Neural cell (in vitro differentiated cells): ENCODE measurements around the gene C1QTNF1.

Source experiments
- CTCF ChIP-seq: fragments of 450-650 bp; IDR thresholded peaks from 2 replicates; pipeline ENCODE4 v1.5.1; 2014; ENCODE audit warnings: antibody characterized with exemption, mild to moderate bottlenecking, moderate library complexity; ENCODE audit not compliant: poor library complexity, severe bottlenecking
- EP300 ChIP-seq: fragments of 450-650 bp; conservative IDR thresholded peaks from 2 replicates; pipeline ENCODE4 v1.6.1; 2014; ENCODE audit warnings: antibody characterized with exemption, mild to moderate bottlenecking, moderate library complexity; ENCODE audit not compliant: poor library complexity, severe bottlenecking
- EZH2 ChIP-seq: fragments of 200-600, 300-800 bp; shearing (Covaris generic), sonication (generic); IDR thresholded peaks from 2 replicates; pipeline ENCODE4 v1.6.1; 2014; ENCODE audit warnings: antibody characterized with exemption, low read length, borderline replicate concordance, mild to moderate bottlenecking; ENCODE audit not compliant: insufficient read depth, poor library complexity, severe bottlenecking
- POLR2AphosphoS5 ChIP-seq: IDR thresholded peaks from 2 replicates; pipeline ENCODE4 v1.6.1; 2012
- SMC3 ChIP-seq: fragments of 450-650 bp; conservative IDR thresholded peaks from 2 replicates; pipeline ENCODE4 v1.6.1; 2014; ENCODE audit warnings: antibody characterized with exemption, mild to moderate bottlenecking, moderate library complexity; ENCODE audit not compliant: poor library complexity
- TAF1 ChIP-seq: IDR thresholded peaks from 2 replicates; pipeline ENCODE4 v1.6.1; 2012; ENCODE audit warnings: low read depth
- TF ChIP-seq, protein P1 (sequence below): IDR thresholded peaks from 2 replicates; pipeline ENCODE4 v1.6.1; 2012; ENCODE audit warnings: borderline replicate concordance

GRCh38 chr17:79027925-79028491 lies 4.0 kb downstream of the C1QTNF1 start:
- no peak for TF ChIP-seq CTCF
- TF ChIP-seq EZH2, result no peak
- TF ChIP-seq TAF1, result no peak
- TF ChIP-seq EP300, result no peak
- TF ChIP-seq POLR2AphosphoS5, result no peak
- TF ChIP-seq SMC3, result no peak
- TF ChIP-seq, protein P1, sequence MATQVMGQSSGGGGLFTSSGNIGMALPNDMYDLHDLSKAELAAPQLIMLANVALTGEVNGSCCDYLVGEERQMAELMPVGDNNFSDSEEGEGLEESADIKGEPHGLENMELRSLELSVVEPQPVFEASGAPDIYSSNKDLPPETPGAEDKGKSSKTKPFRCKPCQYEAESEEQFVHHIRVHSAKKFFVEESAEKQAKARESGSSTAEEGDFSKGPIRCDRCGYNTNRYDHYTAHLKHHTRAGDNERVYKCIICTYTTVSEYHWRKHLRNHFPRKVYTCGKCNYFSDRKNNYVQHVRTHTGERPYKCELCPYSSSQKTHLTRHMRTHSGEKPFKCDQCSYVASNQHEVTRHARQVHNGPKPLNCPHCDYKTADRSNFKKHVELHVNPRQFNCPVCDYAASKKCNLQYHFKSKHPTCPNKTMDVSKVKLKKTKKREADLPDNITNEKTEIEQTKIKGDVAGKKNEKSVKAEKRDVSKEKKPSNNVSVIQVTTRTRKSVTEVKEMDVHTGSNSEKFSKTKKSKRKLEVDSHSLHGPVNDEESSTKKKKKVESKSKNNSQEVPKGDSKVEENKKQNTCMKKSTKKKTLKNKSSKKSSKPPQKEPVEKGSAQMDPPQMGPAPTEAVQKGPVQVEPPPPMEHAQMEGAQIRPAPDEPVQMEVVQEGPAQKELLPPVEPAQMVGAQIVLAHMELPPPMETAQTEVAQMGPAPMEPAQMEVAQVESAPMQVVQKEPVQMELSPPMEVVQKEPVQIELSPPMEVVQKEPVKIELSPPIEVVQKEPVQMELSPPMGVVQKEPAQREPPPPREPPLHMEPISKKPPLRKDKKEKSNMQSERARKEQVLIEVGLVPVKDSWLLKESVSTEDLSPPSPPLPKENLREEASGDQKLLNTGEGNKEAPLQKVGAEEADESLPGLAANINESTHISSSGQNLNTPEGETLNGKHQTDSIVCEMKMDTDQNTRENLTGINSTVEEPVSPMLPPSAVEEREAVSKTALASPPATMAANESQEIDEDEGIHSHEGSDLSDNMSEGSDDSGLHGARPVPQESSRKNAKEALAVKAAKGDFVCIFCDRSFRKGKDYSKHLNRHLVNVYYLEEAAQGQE, result no peak
